Lung (tissue), 12 donors: Measurements from ENCODE around the gene COBL. TPM values are rescaled to one million over a fixed set of nuclear protein-coding genes. Genes with fewer than 3 reads are reported as not detected.

Experiments used
- ATAC-seq: fragments of 200-7000 bp; cut with Tn5 transposase; one replicate; pipeline ENCODE4 v1.9.1; 2020; ENCODE audit warnings: moderate number of reproducible peaks; ENCODE audit not compliant: insufficient read depth, low FRiP score
- DNase-seq, 3 donors: peaks; one replicate each; pipeline ENCODE4 v3.0.0-alpha.2; 2013 to 2017
- H3K27ac ChIP-seq, 2 donors: one replicate each; pipeline ENCODE4 v1.5.1; 2013; ENCODE audit warnings: mild to moderate bottlenecking in 2 of 2, moderate library complexity in 2 of 2, control low read depth in 1 of 2, inconsistent platforms in 1 of 2, low read depth in 1 of 2, low read length in 1 of 2
- H3K27me3 ChIP-seq, 3 donors: one replicate each; pipeline ENCODE4 v1.5.1; 2013; ENCODE audit warnings: low read length in 2 of 3; ENCODE audit not compliant: control insufficient read depth in 3 of 3, insufficient read depth in 3 of 3
- H3K36me3 ChIP-seq, 4 donors: one replicate each; pipeline ENCODE4 v1.5.1; 2013; ENCODE audit warnings: low read length in 4 of 4, mild to moderate bottlenecking in 1 of 4, moderate library complexity in 1 of 4; ENCODE audit not compliant: control insufficient read depth in 4 of 4, insufficient read depth in 4 of 4
- H3K4me1 ChIP-seq, 5 donors: one replicate each; pipeline ENCODE4 v1.5.1; 2013; ENCODE audit warnings: low read length in 5 of 5, mild to moderate bottlenecking in 2 of 5, moderate library complexity in 1 of 5; ENCODE audit not compliant: control insufficient read depth in 5 of 5, insufficient read depth in 5 of 5
- H3K4me3 ChIP-seq: one replicate; pipeline ENCODE4 v1.5.1; 2013; ENCODE audit warnings: mild to moderate bottlenecking, control low read depth, moderate library complexity
- H3K9ac ChIP-seq, 2 donors: one replicate each; pipeline ENCODE4 v1.5.1; 2013; ENCODE audit warnings: low read length in 2 of 2, control low read depth in 1 of 2; ENCODE audit not compliant: insufficient read depth in 1 of 2
- H3K9me3 ChIP-seq, 4 donors: one replicate each; pipeline ENCODE4 v1.5.1; 2013; ENCODE audit warnings: low read length in 3 of 4, mild to moderate bottlenecking in 1 of 4, moderate library complexity in 1 of 4; ENCODE audit not compliant: control insufficient read depth in 4 of 4, insufficient read depth in 3 of 4
- WGBS, 2 donors: extraction: QIAGEN DNeasy Blood & Tissue Kit; methylation state at CpG; one replicate each; pipeline ENCODE4 v1.1.7; 2013; 5-methylcytosine and 5-hydroxymethylcytosine counted together
- polyA plus RNA-seq, 2 donors: library from polyadenylated mRNA; stranded (reverse); fragments of 200-250 nt; gene quantifications; one replicate each; pipeline ENCODE4 v1.2.1, GENCODE V29; 2013
- total RNA-seq, 2 donors: library from RNA; depleted of rRNA in 1 of 2; stranded (reverse); fragments of >200 nt in 1 of 2; gene quantifications; one replicate each; pipeline ENCODE4 v1.2.1, GENCODE V29; 2014 to 2021
- TF ChIP-seq, protein P1 (sequence below): IDR thresholded peaks from 2 replicates; pipeline ENCODE4 v1.5.1; 2012; ENCODE audit warnings: mild to moderate bottlenecking; ENCODE audit errors: control extremely low read depth, extremely low read depth
- donor health status: control.
- donor health status: control.
- donor health status: Bipolar disorder and iron deficiency.
- donor health status: healthy.
- donor health status: DM: yes; HTN: yes; CAD: no.

The COBL gene
- total and polyA plus RNA-seq, 4 donors, result 6.3 to 38.1 (median 15.0) TPM

DNA sequence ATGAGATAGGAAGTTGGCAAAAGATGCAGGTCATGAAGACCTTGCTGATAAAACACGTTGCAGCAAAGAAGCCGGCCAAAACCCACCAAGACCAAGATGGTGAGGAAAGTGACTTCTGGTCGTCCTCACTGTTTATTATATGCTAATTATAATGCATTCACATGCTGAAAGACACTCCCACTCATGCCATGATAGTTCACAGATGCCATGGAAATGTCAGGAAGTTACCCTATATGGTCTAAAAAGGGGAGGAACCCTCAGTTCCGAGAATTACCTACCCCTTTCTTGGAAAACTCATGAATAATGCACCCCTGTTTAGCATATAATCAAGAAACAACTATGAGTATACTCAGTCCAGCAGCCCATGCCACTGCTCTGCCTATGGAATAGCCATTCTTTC, 331.5 kb downstream of the COBL start:
- no peaks in the 10 kb centered on the region for H3K4me1 ChIP-seq
- TF ChIP-seq, protein P1, sequence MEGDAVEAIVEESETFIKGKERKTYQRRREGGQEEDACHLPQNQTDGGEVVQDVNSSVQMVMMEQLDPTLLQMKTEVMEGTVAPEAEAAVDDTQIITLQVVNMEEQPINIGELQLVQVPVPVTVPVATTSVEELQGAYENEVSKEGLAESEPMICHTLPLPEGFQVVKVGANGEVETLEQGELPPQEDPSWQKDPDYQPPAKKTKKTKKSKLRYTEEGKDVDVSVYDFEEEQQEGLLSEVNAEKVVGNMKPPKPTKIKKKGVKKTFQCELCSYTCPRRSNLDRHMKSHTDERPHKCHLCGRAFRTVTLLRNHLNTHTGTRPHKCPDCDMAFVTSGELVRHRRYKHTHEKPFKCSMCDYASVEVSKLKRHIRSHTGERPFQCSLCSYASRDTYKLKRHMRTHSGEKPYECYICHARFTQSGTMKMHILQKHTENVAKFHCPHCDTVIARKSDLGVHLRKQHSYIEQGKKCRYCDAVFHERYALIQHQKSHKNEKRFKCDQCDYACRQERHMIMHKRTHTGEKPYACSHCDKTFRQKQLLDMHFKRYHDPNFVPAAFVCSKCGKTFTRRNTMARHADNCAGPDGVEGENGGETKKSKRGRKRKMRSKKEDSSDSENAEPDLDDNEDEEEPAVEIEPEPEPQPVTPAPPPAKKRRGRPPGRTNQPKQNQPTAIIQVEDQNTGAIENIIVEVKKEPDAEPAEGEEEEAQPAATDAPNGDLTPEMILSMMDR, result no peak
- no peak overlapping the region for H3K27ac ChIP-seq
- DNase-seq, result no peak
- 75 to 85% methylated on average over 4 of the region's 4 CpGs for WGBS, 2 donors
- no peak overlapping the region for H3K9ac ChIP-seq
- no peak for ATAC-seq
- peaks cover 0 to 2% (median 0%) of the 10 kb centered on the region in 4 donors for H3K9me3 ChIP-seq
- no peak overlapping the region for H3K4me3 ChIP-seq
- no peaks in the 10 kb centered on the region for H3K27me3 ChIP-seq
- no peaks in the 10 kb centered on the region for H3K36me3 ChIP-seq

DNA sequence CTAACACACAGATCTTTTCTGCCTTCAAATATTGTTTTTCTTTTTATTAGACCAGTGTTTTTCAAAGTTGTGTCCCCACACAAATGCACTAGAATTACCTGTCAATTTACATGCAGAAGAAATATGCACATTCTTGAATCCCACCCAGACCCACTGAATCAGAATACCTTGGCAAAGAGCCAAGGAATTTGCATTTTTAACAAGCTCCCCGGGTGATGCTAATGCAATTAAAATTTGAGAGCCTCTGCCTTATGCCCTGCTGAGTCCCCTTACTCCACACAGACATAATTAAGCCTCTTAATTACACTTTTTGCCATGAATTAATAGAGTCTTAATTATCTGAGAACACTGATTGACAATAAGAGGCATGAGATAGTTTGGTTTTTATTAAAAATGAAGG, 332.8 kb downstream of the COBL start:
- no peaks in the 10 kb centered on the region for H3K36me3 ChIP-seq
- no peak overlapping the region for H3K4me3 ChIP-seq
- peaks cover 0 to 2% (median 0%) of the 10 kb centered on the region in 4 donors for H3K9me3 ChIP-seq
- H3K9ac ChIP-seq, result no peak overlapping the region
- TF ChIP-seq, protein P1, result no peak
- no peak for DNase-seq
- no peaks in the 10 kb centered on the region for H3K4me1 ChIP-seq
- no peak overlapping the region for H3K27ac ChIP-seq
- no peak for ATAC-seq
- H3K27me3 ChIP-seq, result no peaks in the 10 kb centered on the region
- 38% methylated on average over 1 of the region's 1 CpG for WGBS, 2 donors

DNA sequence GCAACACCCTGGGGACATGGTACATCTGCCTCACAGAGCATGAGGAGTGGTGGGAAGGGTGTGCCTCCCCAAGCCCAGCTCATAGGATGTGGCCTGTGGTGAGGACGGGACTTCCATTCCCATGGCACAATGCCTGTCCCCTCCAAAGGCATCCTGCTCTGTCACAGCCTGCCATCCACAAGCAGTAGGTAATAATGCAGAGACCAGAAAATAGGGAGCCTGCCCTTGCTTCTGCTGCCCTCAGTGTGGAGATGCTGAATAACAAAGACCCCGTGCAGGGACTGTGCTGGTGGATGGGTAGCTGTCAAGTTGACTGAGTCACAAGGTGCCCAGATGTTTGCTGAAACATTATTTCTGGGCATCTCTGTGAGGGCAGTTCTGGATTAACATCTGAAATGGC, 334.0 kb downstream of the COBL start:
- DNase-seq (no peak), ATAC-seq (no peak)
- TF ChIP-seq, protein P1, result no peak
- Histone ChIP-seq H3K36me3 (no peaks in the 10 kb centered on the region), H3K4me1 (no peaks in the 10 kb centered on the region), H3K9ac (no peak overlapping the region), H3K4me3 (no peak overlapping the region), H3K9me3 (peaks cover 0 to 2% (median 0%) of the 10 kb centered on the region in 4 donors), H3K27ac (no peak overlapping the region), H3K27me3 (no peaks in the 10 kb centered on the region)
- WGBS, 2 donors, result 68 to 87% methylated on average over 2 of the region's 2 CpGs

DNA sequence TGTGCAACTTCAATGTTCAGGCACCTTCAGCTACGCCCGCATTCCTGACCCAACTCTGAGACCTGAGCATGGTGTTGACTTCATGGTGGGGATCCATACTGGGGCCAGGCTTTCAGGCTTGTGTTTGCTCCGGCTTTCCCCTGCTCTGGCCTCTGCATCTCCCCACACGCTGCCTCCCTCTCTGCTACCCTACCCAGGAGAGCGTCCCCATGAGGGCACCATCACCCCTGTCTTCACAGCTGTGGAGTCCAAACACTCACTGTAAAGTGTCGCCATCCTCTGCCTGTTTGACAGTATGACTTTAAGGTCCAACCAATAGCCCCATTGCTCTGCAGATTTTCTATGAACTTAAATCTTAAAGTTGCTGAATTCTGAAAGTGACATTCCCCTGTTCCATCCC, 334.9 kb downstream of the COBL start:
- DNase-seq (no peak), ATAC-seq (no peak)
- Histone ChIP-seq H3K4me1 (no peaks in the 10 kb centered on the region), H3K4me3 (no peak overlapping the region), H3K27me3 (no peaks in the 10 kb centered on the region), H3K9ac (no peak overlapping the region), H3K9me3 (peaks cover 0 to 2% (median 0%) of the 10 kb centered on the region in 4 donors), H3K36me3 (no peaks in the 10 kb centered on the region), H3K27ac (no peak overlapping the region)
- TF ChIP-seq, protein P1, result no peak
- WGBS, 2 donors, result 91 to 94% methylated on average over 6 of the region's 6 CpGs
